Measurements from ENCODE around the gene CLSTN3. TPM values are rescaled to one million over a fixed set of nuclear protein-coding genes. Genes with fewer than 3 reads are reported as not detected.

The CLSTN3 gene
- total and polyA plus RNA-seq, 10 of the 15 experiments (the other 5 are each of a cell fraction or from before 2014, with no cell fraction given) = 0.09 to 35.9 (median 11.3) TPM

- Histone ChIP-seq H3K4me3 (no peak overlapping the region), H3K9ac (ENCODE audit: control insufficient read depth, insufficient read depth, low read length) (no peak overlapping the region), H4K20me1 (ENCODE audit: control insufficient read depth, insufficient read depth) (no peaks in the 10 kb centered on the region), H3K4me1 (ENCODE audit: control insufficient read depth, insufficient read depth, low read length) (peaks cover 12% of the 10 kb centered on the region), H3K36me3 (ENCODE audit: control insufficient read depth in 2 of 2, insufficient read depth in 2 of 2, low read length in 1 of 2) (peaks cover 0 to 34% of the 10 kb centered on the region in 2 experiments; a peak in 3 of 4 replicates), H3K9me3 (replicated peaks; ENCODE audit: control insufficient read depth, insufficient read depth, low read length) (no peaks in the 10 kb centered on the region), H2AFZ (ENCODE audit: control insufficient read depth, low read depth, low read length) (no peak overlapping the region), H3K27me3 (replicated peaks in 1 of 2; ENCODE audit: control insufficient read depth in 2 of 2, insufficient read depth in 2 of 2, low read length in 1 of 2) (no peaks in the 10 kb centered on the region), H3K79me2 (ENCODE audit: control insufficient read depth, insufficient read depth, low read length) (peaks cover 22% of the 10 kb centered on the region), H3K4me2 (ENCODE audit: control insufficient read depth, insufficient read depth) (no peak overlapping the region), H3K27ac (ENCODE audit: control insufficient read depth, insufficient read depth) (no peak overlapping the region)
- no peak for DNase-seq (ENCODE audit: low read depth, low spot score)
- CTCF ChIA-PET = interaction anchor here (0.8 to 7.7 kb wide), 23 partner anchors 10 to 243 kb away, joined by 3 to 61 read pairs (median 7); partner anchors contain the start of genes C12orf57, CLSTN3, LPCAT3 and RNU7-1
- no TSS peak for BruUV-seq (replicated peaks)
- no peak for FAIRE-seq
- WGBS (ENCODE audit: insufficient coverage, insufficient replicate concordance, low lambda C conversion rate, missing lambda C conversion rate) = 91% methylated on average over 11 of the region's 11 CpGs
- ATAC-seq = no peak
- RAD21 ChIA-PET (ENCODE audit: unreplicated experiment) = interaction anchor here (1.2 to 7.6 kb wide), 4 partner anchors 17 to 262 kb away, joined by 3 to 89 read pairs (median 10); partner anchors contain the start of genes C12orf57, CDCA3, RNU7-1 and USP5
- TF ChIP-seq ZZZ3 (IDR thresholded peaks at IDR 0.05; ENCODE audit: control insufficient read depth, insufficient read length, low read depth) = no peak
- TF ChIP-seq GABPA (IDR thresholded peaks at IDR 0.05; ENCODE audit: low read depth) = no peak
- TF ChIP-seq YY1 (IDR thresholded peaks at IDR 0.05; ENCODE audit: low read depth, low read length) = no peak
- TF ChIP-seq HDAC2 (IDR thresholded peaks at IDR 0.05) = no peak
- POLR2A ChIA-PET = interaction anchor here (1.1 to 7.2 kb wide), 3 partner anchors 96 to 169 kb away, joined by 3 to 55 read pairs (median 6); partner anchors contain the start of genes C12orf57, LPCAT3 and RNU7-1
- intact Hi-C loops (cut with micrococcal nuclease; ENCODE audit: unreplicated experiment) (loop anchor here (5.0 kb wide), 2 partner anchors 152 to 192 kb away; no protein-coding TSS in a partner anchor), in situ Hi-C loops (cut with MboI) (loop anchor here (5.0 kb wide), 1 partner anchor 152 kb away; no protein-coding TSS in a partner anchor)
- SMC1A ChIA-PET (ENCODE audit: uncharacterized antibody, unreplicated experiment) = interaction anchor here (0.6 to 2.4 kb wide), 7 partner anchors 9 to 245 kb away, joined by 3 to 13 read pairs (median 4); partner anchors contain the start of gene LPCAT3
These were observed 16.2 kb upstream of the CLSTN3 start for GRCh38 chr12:7114008-7114407.

GRCh38 chr12:7114851-7115250 is 15.3 kb upstream of the CLSTN3 start:
- H3K9me3 ChIP-seq (replicated peaks; ENCODE audit: control insufficient read depth, insufficient read depth, low read length) = no peaks in the 10 kb centered on the region
- no peaks in the 10 kb centered on the region for H4K20me1 ChIP-seq (ENCODE audit: control insufficient read depth, insufficient read depth)
- ATAC-seq (no peak), DNase-seq (ENCODE audit: low read depth, low spot score) (no peak), FAIRE-seq (no peak)
- CTCF ChIA-PET = interaction anchor here (4.1 kb wide), 1 partner anchor 30 kb away, joined by 44 read pairs; no protein-coding TSS in a partner anchor
- WGBS (ENCODE audit: insufficient coverage, insufficient replicate concordance, low lambda C conversion rate, missing lambda C conversion rate) = 97% methylated on average over 6 of the region's 6 CpGs
- intact Hi-C loops (cut with micrococcal nuclease; ENCODE audit: unreplicated experiment) (loop anchor here (5.0 kb wide), 2 partner anchors 153 to 193 kb away; no protein-coding TSS in a partner anchor), in situ Hi-C loops (cut with MboI) (loop anchor here (5.0 kb wide), 1 partner anchor 153 kb away; no protein-coding TSS in a partner anchor)
- H3K4me3 ChIP-seq = no peak overlapping the region
- SMC1A ChIA-PET (ENCODE audit: uncharacterized antibody, unreplicated experiment) = interaction anchor here (0.6 kb wide), 1 partner anchor 10 kb away, joined by 3 read pairs; no protein-coding TSS in a partner anchor
- BruUV-seq (replicated peaks) = no TSS peak
- H3K4me2 ChIP-seq (ENCODE audit: control insufficient read depth, insufficient read depth) = no peak overlapping the region
- no peak overlapping the region for H2AFZ ChIP-seq (ENCODE audit: control insufficient read depth, low read depth, low read length)
- POLR2A ChIA-PET = no interaction called here
- H3K27me3 ChIP-seq (replicated peaks in 1 of 2; ENCODE audit: control insufficient read depth in 2 of 2, insufficient read depth in 2 of 2, low read length in 1 of 2) = no peaks in the 10 kb centered on the region
- H3K4me1 ChIP-seq (ENCODE audit: control insufficient read depth, insufficient read depth, low read length) = peaks cover 8% of the 10 kb centered on the region
- H3K9ac ChIP-seq (ENCODE audit: control insufficient read depth, insufficient read depth, low read length) = no peak overlapping the region
- H3K36me3 ChIP-seq (ENCODE audit: control insufficient read depth in 2 of 2, insufficient read depth in 2 of 2, low read length in 1 of 2) = peaks cover 0 to 36% of the 10 kb centered on the region in 2 experiments; a peak in 3 of 4 replicates
- RAD21 ChIA-PET (ENCODE audit: unreplicated experiment) = no interaction called here
- H3K79me2 ChIP-seq (ENCODE audit: control insufficient read depth, insufficient read depth, low read length) = peaks cover 13% of the 10 kb centered on the region
- no peak overlapping the region for H3K27ac ChIP-seq (ENCODE audit: control insufficient read depth, insufficient read depth)
- TF ChIP-seq MYB (IDR thresholded peaks at IDR 0.05; ENCODE audit: borderline replicate concordance, low read depth, low read length) = no peak
- TF ChIP-seq JUND (IDR thresholded peaks at IDR 0.05; ENCODE audit: low read depth, low read length) = no peak
- no peak for TF ChIP-seq ZNF622 (IDR thresholded peaks at IDR 0.05)
- TF ChIP-seq SP1 (IDR thresholded peaks at IDR 0.05; ENCODE audit: low read depth, low read length) = no peak
- TF ChIP-seq IRF4 (IDR thresholded peaks at IDR 0.05; ENCODE audit: low read depth, low read length) = no peak
- TF ChIP-seq SMAD1 (IDR thresholded peaks at IDR 0.05; ENCODE audit: low read depth, partially characterized antibody) = no peak
- TF ChIP-seq IKZF2 (IDR thresholded peaks at IDR 0.05) = no peak
- no peak for TF ChIP-seq BCLAF1 (IDR thresholded peaks at IDR 0.05)
- TF ChIP-seq ESRRA (IDR thresholded peaks at IDR 0.05; ENCODE audit: low read length) = no peak
- no peak for TF ChIP-seq E2F4 (IDR thresholded peaks at IDR 0.05; ENCODE audit: low read depth, low read length)
- no peak for TF ChIP-seq RBBP5 (conservative IDR thresholded peaks at IDR 0.05)
